HG03097 (cell line): ENCODE results near the gene ZNF536.
"Not testable (repeated sequence)": the region's sequence is repeated elsewhere in the genome, so short reads cannot be mapped to it uniquely, and the experiment has no call there.

Experiments
- ATAC-seq: cut with Tn5 transposase; IDR thresholded peaks from one replicate; pipeline ENCODE4 v1.9.1; 2021; ENCODE audit not compliant: unreplicated experiment, low FRiP score

Gene ZNF536

GRCh38 chr19:30340771-30341561 lies 31.2 kb upstream of the ZNF536 start:
- ATAC-seq = no peak

DNA sequence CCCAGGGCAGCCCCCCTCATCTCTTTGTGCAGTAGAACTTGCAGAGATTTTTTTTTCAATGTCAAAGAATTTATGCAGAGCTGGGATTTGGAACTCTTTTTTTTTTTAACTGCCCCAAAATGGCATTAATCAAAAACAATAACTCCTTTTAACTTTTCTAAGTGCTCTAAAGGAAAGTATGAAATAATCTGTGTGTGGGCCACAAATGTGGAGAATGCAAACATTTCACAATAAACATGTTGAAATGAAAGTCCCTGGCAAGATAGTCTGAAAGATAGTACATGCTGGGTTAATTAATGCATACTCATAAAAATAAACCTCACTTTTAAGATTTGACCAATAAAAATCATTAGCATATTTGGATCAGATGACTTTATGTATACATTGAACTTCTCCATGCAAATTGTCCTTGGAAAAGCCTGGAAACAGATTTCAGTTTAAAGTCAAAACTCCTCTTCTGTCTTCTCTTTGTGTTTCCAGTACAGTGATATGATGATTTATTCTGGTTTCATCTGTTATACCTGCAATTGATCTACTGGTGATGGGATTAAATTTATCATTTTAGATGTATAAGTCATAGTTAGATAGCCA lies 30.5 kb upstream of the ZNF536 start:
- no peak for ATAC-seq

GRCh38 chr19:30342901-30343300 lies 29.3 kb upstream of the ZNF536 start:
- ATAC-seq = no peak

- no peak for ATAC-seq
These were observed 27.4 kb upstream of the ZNF536 start for GRCh38 chr19:30344446-30345425.

- no peak for ATAC-seq
These were observed 26.5 kb upstream of the ZNF536 start for GRCh38 chr19:30345686-30346085.

DNA sequence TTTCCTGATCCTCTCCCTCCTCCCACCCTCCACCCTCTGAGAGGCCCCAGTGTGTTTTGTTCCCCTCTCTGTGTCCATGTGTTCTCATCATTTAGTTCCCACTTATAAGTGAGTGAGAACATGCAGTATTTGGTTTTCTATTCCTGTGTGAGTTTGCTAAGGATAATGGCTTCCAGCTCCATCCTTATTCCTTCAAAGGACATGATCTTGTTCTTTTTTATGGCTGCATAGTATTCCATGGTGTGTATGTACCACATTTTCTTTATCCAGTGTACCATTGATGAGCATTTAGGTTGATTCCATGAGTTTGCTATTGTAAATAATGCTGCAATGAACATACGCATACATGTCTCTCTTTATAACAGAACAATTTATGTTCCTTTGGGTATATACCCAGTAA lies 25.7 kb upstream of the ZNF536 start:
- not testable (repeated sequence) for ATAC-seq

GRCh38 chr19:30349131-30349730 lies 23.0 kb upstream of the ZNF536 start:
- no peak for ATAC-seq

- no peak for ATAC-seq
These were observed 21.2 kb upstream of the ZNF536 start for GRCh38 chr19:30350692-30351663.

GRCh38 chr19:30351774-30352173 lies 20.4 kb upstream of the ZNF536 start:
- ATAC-seq = no peak

DNA sequence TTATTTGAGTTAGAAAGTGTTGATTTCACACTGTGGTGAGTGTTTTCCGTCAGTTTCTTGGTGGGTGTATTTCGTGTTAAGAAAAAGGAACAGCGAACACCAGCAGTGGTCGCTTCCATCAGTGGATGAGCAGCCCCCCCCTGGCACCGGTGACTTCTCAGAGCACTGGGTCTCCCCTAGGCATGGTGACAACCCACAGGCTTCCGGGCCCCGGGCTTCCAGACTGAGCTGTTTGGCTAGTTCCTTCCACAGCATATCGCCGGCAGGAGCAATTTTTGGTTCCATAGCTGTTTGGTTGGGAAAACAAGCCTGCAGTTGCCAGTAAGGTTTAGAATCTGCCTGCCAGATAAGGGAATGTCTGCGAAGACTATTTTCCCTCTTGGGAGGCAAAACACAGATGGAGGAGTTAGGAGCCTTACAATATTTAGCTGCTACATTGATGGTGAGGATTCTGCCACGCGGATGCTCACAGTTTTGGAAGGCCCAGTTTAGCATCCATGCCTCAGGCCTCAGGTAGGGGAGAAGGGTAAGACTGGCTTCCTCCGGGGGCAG lies 18.7 kb upstream of the ZNF536 start:
- ATAC-seq = no peak

- ATAC-seq = no peak
These were observed 16.6 kb upstream of the ZNF536 start for GRCh38 chr19:30355586-30355985.

DNA sequence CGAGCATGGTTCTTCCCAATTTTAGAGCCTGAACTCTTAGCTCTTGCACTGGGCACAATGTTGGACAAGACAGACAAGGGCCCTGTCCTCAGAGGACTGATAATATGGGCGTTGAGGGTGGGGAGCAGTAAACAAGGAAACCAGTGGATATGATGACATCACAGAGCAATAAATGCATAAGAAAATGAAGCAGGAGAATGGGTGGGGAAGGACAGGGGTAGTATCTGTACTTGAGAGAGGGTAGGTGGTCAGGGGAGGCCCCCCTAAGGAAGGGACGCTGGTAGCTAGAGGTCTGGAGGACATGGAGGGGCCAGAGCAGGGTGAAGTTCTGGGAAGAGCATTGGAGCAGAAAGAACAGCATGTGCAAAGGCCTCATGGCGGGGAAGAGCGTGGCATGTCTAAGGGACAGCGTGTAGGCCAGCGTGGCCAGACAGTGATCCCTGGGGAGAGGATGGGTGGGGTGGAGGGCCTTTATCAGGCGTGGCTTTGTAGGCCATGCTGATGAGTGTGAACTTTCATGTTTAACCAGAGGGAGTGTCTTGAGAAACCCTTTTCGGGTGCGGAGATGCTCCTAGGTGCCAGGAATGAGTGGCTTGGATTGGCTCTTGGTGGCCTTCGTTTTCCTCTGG lies 15.1 kb upstream of the ZNF536 start:
- ATAC-seq = no peak

- ATAC-seq = no peak
These were observed 14.6 kb upstream of the ZNF536 start for GRCh38 chr19:30357580-30357954.

- ATAC-seq = no peak
These were observed 13.9 kb upstream of the ZNF536 start for GRCh38 chr19:30358319-30358718.

GRCh38 chr19:30358821-30359580 lies 13.2 kb upstream of the ZNF536 start:
- ATAC-seq = no peak

DNA sequence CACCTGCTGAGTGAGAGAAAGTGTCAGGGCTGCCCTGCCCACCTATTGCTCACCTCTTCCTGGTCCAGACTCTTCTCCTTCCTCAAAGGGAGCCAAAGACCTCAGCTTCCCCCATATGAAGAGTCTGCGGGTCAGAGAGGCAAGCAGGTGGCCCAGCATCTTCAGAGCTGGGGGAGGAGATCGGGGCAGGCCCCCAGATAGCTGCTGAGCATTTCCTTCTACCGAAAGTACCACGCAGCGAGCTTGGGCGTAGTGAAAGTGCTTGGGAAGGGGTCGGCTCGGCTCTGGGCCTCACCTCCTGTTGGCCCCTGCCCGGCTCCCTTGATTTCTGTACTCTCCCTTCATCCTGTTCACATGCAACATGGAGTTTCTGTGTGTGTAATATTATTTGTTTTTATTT lies 12.2 kb upstream of the ZNF536 start:
- no peak for ATAC-seq

DNA sequence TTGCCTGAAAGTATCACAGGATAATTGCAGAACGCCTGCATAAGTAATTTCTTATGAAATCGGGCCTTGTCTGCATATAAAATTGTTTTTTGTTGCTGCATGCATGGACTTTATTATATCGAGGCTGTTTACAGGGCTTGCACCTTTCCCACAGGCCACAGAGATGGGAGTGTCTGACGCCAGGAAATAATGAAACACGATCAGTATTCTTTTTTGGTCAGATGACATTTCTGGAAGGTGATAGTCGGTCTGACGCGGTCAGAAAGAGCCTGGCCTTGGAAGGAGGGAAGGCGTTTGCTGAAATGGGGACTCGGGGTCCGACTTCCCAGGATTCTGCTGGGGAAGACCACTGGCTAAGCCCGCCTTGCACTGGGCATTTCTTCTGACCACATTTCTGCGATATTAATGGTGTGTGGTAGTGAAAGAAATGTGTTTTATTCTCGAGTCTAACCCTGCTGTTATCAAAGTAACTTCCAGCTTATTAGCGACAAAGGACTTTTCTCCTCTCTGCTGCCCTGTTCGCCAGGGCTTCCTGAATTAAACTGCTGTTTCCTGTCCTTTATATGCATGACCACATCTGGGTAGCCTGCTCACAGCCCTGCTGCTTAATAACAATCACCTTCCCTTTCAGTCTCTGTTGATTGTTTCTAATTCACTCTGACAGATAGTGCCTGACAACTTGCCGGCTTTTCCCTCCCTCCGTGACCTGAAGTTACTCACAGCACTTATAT lies 11.6 kb upstream of the ZNF536 start:
- ATAC-seq = no peak

DNA sequence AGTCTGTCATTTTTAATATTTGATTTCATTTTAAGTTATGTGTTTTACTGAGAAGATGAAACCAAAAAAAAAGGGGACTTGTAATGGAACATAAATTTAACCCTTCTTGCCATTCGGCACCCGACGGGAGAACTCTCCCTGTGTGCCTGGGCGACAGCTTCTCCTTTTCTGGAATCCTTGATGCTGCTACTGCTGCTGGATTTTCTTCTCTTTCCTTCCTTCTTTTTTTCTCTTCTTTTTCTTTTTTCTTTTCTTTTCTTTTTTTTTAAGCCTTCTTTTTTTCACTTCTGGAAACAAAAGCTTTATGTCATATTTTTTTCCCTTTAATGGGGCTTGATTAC lies 11.1 kb upstream of the ZNF536 start:
- no peak for ATAC-seq
